Skeletal muscle tissue (tissue), 4 donors: ENCODE data around the gene VPS13A. TPM values are rescaled to one million over a fixed set of nuclear protein-coding genes. Genes with fewer than 3 reads are reported as not detected.

Source experiments
- H3K27ac ChIP-seq: one replicate; pipeline ENCODE4 v1.7.0; 2013; ENCODE audit warnings: mild to moderate bottlenecking, low read depth, low read length, inconsistent platforms
- H3K27me3 ChIP-seq, 3 donors: one replicate each; pipeline ENCODE4 v1.7.0; 2013; ENCODE audit warnings: low read length in 3 of 3; ENCODE audit not compliant: control insufficient read depth in 3 of 3, insufficient read depth in 3 of 3
- H3K36me3 ChIP-seq, 3 donors: one replicate each; pipeline ENCODE4 v1.7.0; 2013; ENCODE audit warnings: low read length in 3 of 3; ENCODE audit not compliant: control insufficient read depth in 3 of 3, insufficient read depth in 3 of 3
- H3K4me1 ChIP-seq, 3 donors: one replicate each; pipeline ENCODE4 v1.7.0; 2013; ENCODE audit warnings: low read length in 3 of 3, mild to moderate bottlenecking in 3 of 3; ENCODE audit not compliant: control insufficient read depth in 3 of 3, insufficient read depth in 3 of 3
- H3K4me3 ChIP-seq, 3 donors: one replicate each; pipeline ENCODE4 v1.7.0; 2013; ENCODE audit warnings: low read length in 3 of 3
- H3K9ac ChIP-seq, 3 donors: one replicate each; pipeline ENCODE4 v1.7.0; 2013; ENCODE audit warnings: low read length in 3 of 3, mild to moderate bottlenecking in 3 of 3, moderate library complexity in 2 of 3, low read depth in 1 of 3
- H3K9me3 ChIP-seq, 3 donors: one replicate each; pipeline ENCODE4 v1.7.0; 2013; ENCODE audit warnings: low read length in 3 of 3; ENCODE audit not compliant: control insufficient read depth in 3 of 3
- total RNA-seq: library from RNA; depleted of rRNA; stranded (reverse); fragments of >200 nt; gene quantifications from one replicate; pipeline ENCODE4 v1.2.3, GENCODE V29; 2014
- donor health status: Osteomylitis.

The VPS13A gene
- 36.0 TPM for total RNA-seq

GRCh38 chr9:77177143-77177893, at the start of gene VPS13A:
Gene VPS13A (plus strand): TSS chr9:77177534. CDS start chr9:77177705, 171 bp downstream.
- peak within 1 kb of the TSS; percentile 85 for H3K27ac ChIP-seq
- no peaks in the 10 kb centered on the region for H3K36me3 ChIP-seq
- peak within 1 kb of the TSS; percentile 87 to 95 (median 91) for H3K4me3 ChIP-seq
- no peaks in the 10 kb centered on the region for H3K9me3 ChIP-seq
- H3K4me1 ChIP-seq, result peaks cover 11 to 24% (median 14%) of the 10 kb centered on the region in 3 donors
- H3K9ac ChIP-seq, result peak within 1 kb of the TSS; percentile 83 to 94 (median 91)
- H3K27me3 ChIP-seq, result no peaks in the 10 kb centered on the region

DNA sequence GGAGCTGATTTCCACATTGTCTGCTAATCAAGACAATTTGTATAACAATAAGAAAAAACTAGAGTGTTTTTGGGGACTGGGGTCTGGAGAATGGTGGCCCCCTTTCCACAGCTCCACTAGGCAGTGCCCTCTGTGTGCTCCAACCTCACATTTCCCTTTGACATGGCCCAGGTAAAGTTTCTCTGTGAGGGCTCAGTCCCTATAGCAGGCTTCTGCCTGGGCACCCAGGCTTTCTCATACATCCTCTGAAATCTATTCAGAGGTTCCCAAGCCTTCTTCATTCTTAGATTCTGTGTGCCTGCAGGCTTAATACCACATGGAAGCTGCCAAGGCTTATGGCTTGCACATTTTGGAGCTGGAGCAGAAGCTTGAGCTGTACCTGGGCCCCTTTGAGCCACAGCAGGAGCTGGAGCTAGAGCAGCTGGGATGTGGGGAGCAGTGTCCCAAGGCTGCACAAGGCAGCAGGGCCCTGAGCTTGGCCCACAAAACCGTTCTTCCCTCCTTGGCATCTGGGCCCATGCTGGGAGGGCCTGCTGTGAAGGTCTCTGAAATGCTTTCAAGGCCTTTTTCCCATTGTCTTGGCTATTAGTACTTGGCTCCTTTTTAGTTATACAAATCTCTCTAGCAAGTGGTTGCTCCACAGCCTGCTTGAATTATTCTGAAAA, 49.1 kb upstream of the VPS13A start:
- H3K27ac ChIP-seq, result no peak overlapping the region
- no peaks in the 10 kb centered on the region for H3K4me1 ChIP-seq
- no peak overlapping the region for H3K4me3 ChIP-seq
- H3K27me3 ChIP-seq, result peaks cover 0 to 4% (median 0%) of the 10 kb centered on the region in 3 donors
- H3K9ac ChIP-seq, result no peak overlapping the region
- H3K36me3 ChIP-seq, result no peaks in the 10 kb centered on the region
- H3K9me3 ChIP-seq, result no peaks in the 10 kb centered on the region

GRCh38 chr9:77131399-77131798, 45.9 kb upstream of the VPS13A start:
- H3K4me3 ChIP-seq, result no peak overlapping the region
- no peaks in the 10 kb centered on the region for H3K4me1 ChIP-seq
- H3K27me3 ChIP-seq, result peaks cover 0 to 4% (median 2%) of the 10 kb centered on the region in 3 donors
- H3K36me3 ChIP-seq, result no peaks in the 10 kb centered on the region
- H3K9me3 ChIP-seq, result no peaks in the 10 kb centered on the region
- H3K9ac ChIP-seq, result no peak overlapping the region
- no peak overlapping the region for H3K27ac ChIP-seq

DNA sequence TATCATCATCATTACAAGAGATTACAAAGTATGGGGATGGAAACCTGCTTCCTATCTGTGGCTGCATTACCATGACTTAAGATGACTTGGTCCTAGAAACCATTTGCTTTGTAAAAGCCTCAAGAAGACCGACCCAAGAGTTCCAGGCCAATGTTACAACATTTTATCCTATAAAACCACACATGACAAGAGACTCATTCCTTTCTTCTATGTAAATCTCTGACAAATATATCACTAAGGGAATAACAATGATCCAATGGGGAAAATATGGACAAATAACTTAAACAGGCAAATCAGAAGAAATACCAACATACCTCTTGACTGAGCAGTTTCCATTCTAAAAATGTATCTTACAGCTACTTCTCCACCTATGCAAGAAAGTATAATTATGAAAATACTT, 44.3 kb upstream of the VPS13A start:
- Histone ChIP-seq H3K27ac (no peak overlapping the region), H3K4me1 (no peaks in the 10 kb centered on the region), H3K4me3 (no peak overlapping the region), H3K36me3 (no peaks in the 10 kb centered on the region), H3K9ac (no peak overlapping the region), H3K27me3 (peaks cover 0 to 4% (median 2%) of the 10 kb centered on the region in 3 donors), H3K9me3 (no peaks in the 10 kb centered on the region)

- no peaks in the 10 kb centered on the region for H3K9me3 ChIP-seq
- H3K36me3 ChIP-seq, result no peaks in the 10 kb centered on the region
- H3K4me3 ChIP-seq, result no peak overlapping the region
- H3K27ac ChIP-seq, result no peak overlapping the region
- no peaks in the 10 kb centered on the region for H3K4me1 ChIP-seq
- no peaks in the 10 kb centered on the region for H3K27me3 ChIP-seq
- H3K9ac ChIP-seq, result no peak overlapping the region
Measured at GRCh38 chr9:77142366-77142765, 35.0 kb upstream of the VPS13A start.

GRCh38 chr9:77149879-77150278, 27.5 kb upstream of the VPS13A start:
- Histone ChIP-seq H3K27me3 (peaks cover 0 to 4% (median 0%) of the 10 kb centered on the region in 3 donors), H3K4me1 (peaks cover 0 to 3% (median 0%) of the 10 kb centered on the region in 3 donors), H3K27ac (no peak overlapping the region), H3K36me3 (no peaks in the 10 kb centered on the region), H3K9ac (no peak overlapping the region), H3K9me3 (no peaks in the 10 kb centered on the region), H3K4me3 (no peak overlapping the region)

DNA sequence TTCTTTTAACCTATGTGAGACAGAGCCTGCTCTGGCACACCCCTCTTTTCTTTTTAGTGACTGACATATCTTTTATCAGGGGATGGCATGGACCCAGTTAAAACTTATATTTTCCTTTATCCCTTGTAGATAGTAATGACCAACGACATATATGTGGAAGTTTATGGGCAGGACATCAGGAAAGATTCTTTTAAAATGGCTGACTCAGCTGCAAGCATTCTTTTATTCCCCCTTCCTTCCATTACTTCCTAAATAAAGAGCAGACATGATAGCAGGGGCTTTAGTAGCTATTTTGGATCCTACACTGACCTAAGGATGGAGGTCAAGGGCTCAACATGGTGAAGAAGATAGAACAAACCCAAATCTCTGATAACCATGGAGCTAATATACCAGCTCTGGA, 25.0 kb upstream of the VPS13A start:
- H3K9me3 ChIP-seq, result no peaks in the 10 kb centered on the region
- peaks cover 0 to 4% (median 0%) of the 10 kb centered on the region in 3 donors for H3K27me3 ChIP-seq
- no peak overlapping the region for H3K4me3 ChIP-seq
- no peak overlapping the region for H3K9ac ChIP-seq
- peaks cover under 1 to 11% (median 9%) of the 10 kb centered on the region in 3 donors for H3K4me1 ChIP-seq
- H3K36me3 ChIP-seq, result no peaks in the 10 kb centered on the region
- H3K27ac ChIP-seq, result no peak overlapping the region

DNA sequence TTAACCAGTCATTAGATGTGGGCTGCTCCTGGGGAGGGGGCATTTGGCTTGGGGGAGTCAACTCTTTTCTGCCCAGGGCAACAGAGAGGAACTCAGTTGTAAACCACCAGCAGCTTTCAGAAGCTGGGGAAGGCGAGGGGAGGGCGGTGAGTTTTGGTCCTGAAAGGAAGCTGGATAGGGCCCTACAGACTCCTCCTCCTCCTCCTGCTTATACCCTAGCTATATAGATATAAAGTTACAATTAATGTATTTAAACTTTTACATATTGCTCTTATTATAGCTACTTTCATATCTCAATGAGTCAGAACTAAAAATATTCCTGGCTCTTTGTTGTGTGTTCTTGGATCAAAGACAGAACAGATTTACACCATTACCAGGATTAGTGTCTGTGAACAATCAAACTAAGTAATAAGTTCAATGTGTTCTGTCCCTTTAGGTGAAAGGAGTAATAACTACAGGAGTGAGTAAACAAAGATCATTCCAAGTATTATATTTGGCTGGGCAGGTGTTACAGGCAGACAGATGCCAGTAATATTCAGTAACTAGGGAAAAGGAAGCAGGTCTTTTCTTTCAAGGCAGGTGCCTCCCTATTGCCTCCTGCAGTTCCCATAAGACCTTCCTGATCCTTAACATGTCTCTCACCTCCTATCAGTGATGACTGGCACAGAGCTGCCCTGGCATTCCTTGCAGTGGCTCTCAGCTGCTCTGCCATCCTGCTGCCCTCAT, 20.5 kb upstream of the VPS13A start:
- Histone ChIP-seq H3K36me3 (no peaks in the 10 kb centered on the region), H3K27me3 (peaks cover 0 to 4% (median 0%) of the 10 kb centered on the region in 3 donors), H3K4me1 (peaks cover 3 to 11% (median 10%) of the 10 kb centered on the region in 3 donors), H3K9me3 (no peaks in the 10 kb centered on the region), H3K4me3 (no peak overlapping the region), H3K27ac (peak overlapping the region; percentile 57), H3K9ac (no peak overlapping the region)

DNA sequence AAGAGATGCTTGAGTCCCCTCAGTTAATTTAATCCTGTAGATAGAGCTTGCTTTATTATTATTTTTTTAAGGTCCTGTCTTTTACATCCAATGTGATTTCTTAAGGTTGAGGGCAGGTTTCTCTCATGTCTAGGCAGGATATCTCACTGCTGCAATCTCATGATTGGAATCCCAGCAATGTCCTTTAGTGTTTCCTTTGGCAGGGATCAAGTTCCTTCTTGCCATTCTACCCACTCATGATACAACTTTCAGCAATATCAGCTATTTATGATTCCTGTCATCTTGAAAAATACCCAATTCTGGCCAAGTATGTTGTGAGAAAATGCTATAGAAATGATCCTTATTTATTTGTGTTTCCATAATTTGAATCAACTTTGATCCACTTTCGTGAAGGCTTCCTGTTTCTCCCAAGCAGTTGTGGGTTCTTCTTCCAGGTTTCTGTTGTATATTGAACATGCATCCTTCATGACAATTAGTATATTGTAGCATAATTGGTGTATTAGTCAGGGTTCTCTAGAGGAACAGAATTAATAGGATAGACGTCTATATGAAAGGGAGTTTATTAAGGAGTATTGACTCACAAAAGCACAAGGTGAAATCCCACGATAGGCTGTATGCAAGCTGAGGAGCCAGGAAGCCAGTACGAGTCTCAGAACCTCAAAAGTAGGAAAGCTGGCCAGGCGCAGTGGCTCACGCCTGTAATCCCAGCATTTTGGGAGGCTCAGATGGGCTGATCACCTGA, 18.4 kb upstream of the VPS13A start:
- Histone ChIP-seq H3K4me1 (peaks cover 3 to 16% (median 11%) of the 10 kb centered on the region in 3 donors), H3K27ac (no peak overlapping the region), H3K9me3 (no peaks in the 10 kb centered on the region), H3K27me3 (no peaks in the 10 kb centered on the region), H3K9ac (no peak overlapping the region), H3K36me3 (no peaks in the 10 kb centered on the region), H3K4me3 (no peak overlapping the region)
